IMR-90 (cell line): ENCODE results near the gene RNF149. TPM values are rescaled to one million over a fixed set of nuclear protein-coding genes. Genes with fewer than 3 reads are reported as not detected.

ENCODE experiments used
- ATAC-seq: fragments of 200-7000 bp; cut with Tn5 transposase; 2 replicates; pipeline ENCODE4 v1.9.1; 2020; ENCODE audit warnings: low read depth, mild to moderate bottlenecking, moderate library complexity
- BruUV-seq: library from RNA; stranded (reverse); fragments of 400-500 nt; replicated peaks from 2 replicates; lab custom pipeline; 2021; lab: Mats Ljungman, UMichigan
- CTCF ChIA-PET: fragments of 300-600 bp; formaldehyde crosslinking; extraction: SDS; loops from one replicate; lab custom pipeline; 2021; ENCODE audit warnings: antibody characterized with exemption; lab: Yijun Ruan, JAX
- POLR2A ChIA-PET: fragments of 300-600 bp; sonication (Branson Sonifier 250); formaldehyde crosslinking; loops from one replicate; lab custom pipeline; 2022; ENCODE audit warnings: antibody characterized with exemption; ENCODE audit not compliant: unreplicated experiment; lab: Charles Lee
- DNase-seq: peaks from one replicate; pipeline ENCODE4 v3.0.0; 2013
- H2AFZ ChIP-seq: replicated peaks from 2 replicates; pipeline ENCODE3; 2013; ENCODE audit warnings: low read length, mild to moderate bottlenecking; ENCODE audit not compliant: poor library complexity
- H2AK5ac ChIP-seq: 2 replicates; pipeline ENCODE4 v1.6.1; 2013; ENCODE audit warnings: low read depth, low read length, inconsistent platforms
- H2AK9ac ChIP-seq: replicated peaks from 2 replicates; pipeline ENCODE3; 2013; ENCODE audit warnings: mild to moderate bottlenecking, low read depth, low read length, moderate library complexity; ENCODE audit not compliant: poor library complexity
- H2BK120ac ChIP-seq: 2 replicates; pipeline ENCODE4 v1.6.1; 2013; ENCODE audit warnings: low read depth, low read length, inconsistent platforms
- H2BK15ac ChIP-seq: 3 replicates; pipeline ENCODE4 v1.6.1; 2013; ENCODE audit warnings: low read depth, low read length, inconsistent platforms
- H2BK20ac ChIP-seq: 2 replicates; pipeline ENCODE4 v1.6.1; 2013; ENCODE audit warnings: low read depth, mild to moderate bottlenecking, inconsistent platforms, low read length, moderate library complexity
- H2BK5ac ChIP-seq: 2 replicates; pipeline ENCODE4 v1.6.1; 2013; ENCODE audit warnings: mild to moderate bottlenecking, low read depth, low read length, inconsistent platforms; ENCODE audit not compliant: poor library complexity, severe bottlenecking
- H3K14ac ChIP-seq: replicated peaks from 2 replicates; pipeline ENCODE4 v1.6.1; 2013; ENCODE audit warnings: low read depth, low read length, inconsistent platforms
- H3K18ac ChIP-seq: 2 replicates; pipeline ENCODE4 v1.6.1; 2013; ENCODE audit warnings: low read depth, low read length, control low read depth
- H3K23ac ChIP-seq: 2 replicates; pipeline ENCODE4 v1.6.1; 2013; ENCODE audit warnings: low read depth, low read length, inconsistent platforms
- H3K27ac ChIP-seq: 2 replicates; pipeline ENCODE4 v1.5.1; 2013; ENCODE audit warnings: mild to moderate bottlenecking, control low read depth, low read length; ENCODE audit not compliant: insufficient read depth
- H3K27me3 ChIP-seq: 2 replicates; pipeline ENCODE4 v1.6.1; 2013; ENCODE audit warnings: low read length; ENCODE audit not compliant: control insufficient read depth, insufficient read depth
- H3K36me3 ChIP-seq: 2 replicates; pipeline ENCODE4 v1.6.1; 2013; ENCODE audit warnings: low read length, mixed read lengths; ENCODE audit not compliant: control insufficient read depth, insufficient read depth
- H3K4ac ChIP-seq: 2 replicates; pipeline ENCODE4 v1.6.1; 2013; ENCODE audit warnings: low read depth, low read length, inconsistent platforms
- H3K4me1 ChIP-seq: 2 replicates; pipeline ENCODE4 v1.6.1; 2013; ENCODE audit warnings: low read length, mixed read lengths; ENCODE audit not compliant: control insufficient read depth, insufficient read depth
- H3K4me2 ChIP-seq: 2 replicates; pipeline ENCODE4 v1.6.1; 2013; ENCODE audit warnings: low read depth, mild to moderate bottlenecking, control low read depth, low read length, moderate library complexity
- H3K4me3 ChIP-seq: 2 replicates; pipeline ENCODE4 v1.5.1; 2013; ENCODE audit warnings: low read depth, mild to moderate bottlenecking, control low read depth, low read length, moderate library complexity; ENCODE audit not compliant: insufficient read depth
- H3K56ac ChIP-seq: 2 replicates; pipeline ENCODE4 v1.6.1; 2013; ENCODE audit warnings: low read length, inconsistent platforms; ENCODE audit not compliant: insufficient read depth; ENCODE audit errors: extremely low read depth
- H3K79me1 ChIP-seq, 2 experiments: 2 replicates each; pipeline ENCODE4 v1.6.1; 2013; ENCODE audit warnings: low read length in 2 of 2, inconsistent platforms in 1 of 2, low read depth in 1 of 2
- H3K9ac ChIP-seq: 2 replicates; pipeline ENCODE4 v1.6.1; 2013; ENCODE audit warnings: low read depth, low read length, control low read depth
- H3K9me1 ChIP-seq: 2 replicates; pipeline ENCODE4 v1.6.1; 2013; ENCODE audit warnings: low read length, inconsistent platforms; ENCODE audit not compliant: insufficient read depth
- H3K9me3 ChIP-seq: 2 replicates; pipeline ENCODE4 v1.6.1; 2013; ENCODE audit warnings: low read length; ENCODE audit not compliant: control insufficient read depth, insufficient read depth
- H4K20me1 ChIP-seq: 2 replicates; pipeline ENCODE4 v1.6.1; 2013; ENCODE audit warnings: low read length, inconsistent platforms; ENCODE audit not compliant: insufficient read depth
- H4K5ac ChIP-seq: 2 replicates; pipeline ENCODE4 v1.6.1; 2013; ENCODE audit warnings: mild to moderate bottlenecking, low read depth, low read length, control low read depth
- H4K8ac ChIP-seq, 2 experiments: 2 replicates each; pipeline ENCODE4 v1.6.1; 2013; ENCODE audit warnings: low read depth in 2 of 2, low read length in 2 of 2, control low read depth in 1 of 2, inconsistent platforms in 1 of 2
- H4K91ac ChIP-seq: 2 replicates; pipeline ENCODE4 v1.6.1; 2013; ENCODE audit warnings: low read depth, low read length, inconsistent platforms; ENCODE audit not compliant: insufficient read depth
- CHD1 ChIP-seq: IDR thresholded peaks from 2 replicates; pipeline ENCODE4 v1.6.1; 2012; ENCODE audit warnings: low read depth, low read length, improper control_type of control experiment
- MAZ ChIP-seq: IDR thresholded peaks from 2 replicates; pipeline ENCODE4 v1.6.1; 2012; ENCODE audit warnings: low read depth, mild to moderate bottlenecking, low read length, improper control_type of control experiment, moderate library complexity, borderline replicate concordance
- RCOR1 ChIP-seq: IDR thresholded peaks from 2 replicates; pipeline ENCODE4 v1.6.1; 2012; ENCODE audit warnings: mild to moderate bottlenecking, low read length, improper control_type of control experiment; ENCODE audit not compliant: insufficient replicate concordance
- RFX5 ChIP-seq: IDR thresholded peaks from 2 replicates; pipeline ENCODE4 v1.8.0; 2012; ENCODE audit warnings: low read depth, mild to moderate bottlenecking, low read length, moderate library complexity
- SMC3 ChIP-seq: fragments of 150-350 bp; IDR thresholded peaks from 2 replicates; pipeline ENCODE4 v1.6.1; 2016; ENCODE audit warnings: low read depth, mild to moderate bottlenecking, antibody characterized with exemption, low read length, moderate library complexity
- WGBS, 2 experiments: methylation state at CpG; one replicate each; pipeline versions ENCODE4 v1.1.5 to v1.1.7; 2013; ENCODE audit warnings: missing lambda C conversion rate in 2 of 2; ENCODE audit not compliant: insufficient read length in 1 of 2; ENCODE audit errors: extremely low coverage in 2 of 2; 5-methylcytosine and 5-hydroxymethylcytosine counted together
- dilution Hi-C: fragments of 300-500 bp; cut with HindIII; formaldehyde crosslinking; loops from one replicate; pipeline ENCODE4 v1.14.3; 2018; ENCODE audit warnings: low sequenced_read_pairs; ENCODE audit not compliant: unreplicated experiment
- in situ Hi-C: fragments of 300-500 bp; cut with MboI; formaldehyde crosslinking; loops from 3 replicates; pipeline ENCODE4 v1.14.3; 2019; ENCODE audit warnings: low sequenced_read_pairs, inconsistent platforms, mixed read lengths
- intact Hi-C: fragments of 100-400 bp; cut with micrococcal nuclease; formaldehyde crosslinking; loops from 2 replicates; pipeline ENCODE4 v1.10.0; 2022
- polyA plus RNA-seq, 3 experiments: library from polyadenylated mRNA; depleted of rRNA; stranded (reverse); fragments of >200 nt; gene quantifications; 2 replicates each; pipeline ENCODE4 v1.2.3, GENCODE V29; 2012; ENCODE audit warnings: low replicate concordance in 1 of 3
- total RNA-seq: library from RNA; depleted of rRNA; stranded (reverse); fragments of >200 nt; gene quantifications from 2 replicates; pipeline ENCODE4 v1.2.3, GENCODE V29; 2012
- TF ChIP-seq, protein P1 (sequence below): conservative IDR thresholded peaks from 2 replicates; pipeline ENCODE4 v1.5.1; 2012; ENCODE audit warnings: mild to moderate bottlenecking, low read depth, low read length, improper control_type of control experiment

Gene RNF149
- total and polyA plus RNA-seq, 2 of the 4 experiments (the other 2 are of a cell fraction): 14.5 to 18.6 TPM

DNA sequence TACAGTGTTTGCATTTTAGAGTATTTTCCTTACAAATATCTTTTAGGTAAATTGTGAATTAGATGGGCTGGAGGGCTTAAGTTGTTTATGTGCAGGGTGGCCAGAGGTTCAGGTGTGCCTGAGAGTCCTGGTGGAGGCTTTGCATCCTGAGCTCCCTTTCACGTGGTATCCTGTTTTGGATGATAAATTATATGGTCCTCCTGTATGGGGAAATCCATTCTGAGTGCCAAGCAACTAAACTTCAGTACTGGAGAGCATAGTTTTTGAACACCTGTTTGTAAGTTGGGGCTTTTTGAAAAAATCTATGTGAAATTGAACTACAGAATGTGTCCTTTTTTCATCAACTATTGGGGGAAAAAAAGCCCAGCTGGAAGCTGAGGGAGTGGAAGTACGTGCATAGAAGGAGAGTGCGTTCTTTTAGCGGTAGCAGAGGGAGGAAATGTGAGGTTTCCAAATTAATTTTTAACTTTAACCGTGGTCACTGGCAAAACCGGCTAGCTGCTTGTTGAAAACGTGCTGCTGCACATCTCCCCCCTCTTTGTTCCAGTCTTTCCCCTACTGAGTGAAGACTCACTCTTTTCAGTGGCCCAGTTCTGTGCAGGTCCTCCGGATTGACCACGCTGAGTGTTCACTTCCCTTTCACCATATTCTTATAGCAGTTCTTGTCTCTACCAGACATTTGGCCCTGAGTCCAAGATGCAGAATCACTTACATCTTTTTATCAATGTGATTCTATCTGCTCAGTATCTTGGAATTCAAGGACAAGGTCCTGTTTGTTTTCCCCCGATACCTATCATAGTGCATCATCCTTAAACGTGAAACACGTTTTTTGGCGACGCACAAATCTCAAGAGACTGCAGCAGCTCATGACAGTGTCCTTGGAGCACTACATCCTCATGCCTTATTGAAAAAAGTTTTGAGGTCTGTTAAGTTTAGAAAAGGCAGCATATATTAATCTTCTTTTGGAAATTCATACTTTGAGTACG, 40.5 kb downstream of the RNF149 start:
- TF ChIP-seq RCOR1 (no peak), RFX5 (no peak), CHD1 (no peak), SMC3 (no peak), MAZ (no peak)
- TF ChIP-seq, protein P1, sequence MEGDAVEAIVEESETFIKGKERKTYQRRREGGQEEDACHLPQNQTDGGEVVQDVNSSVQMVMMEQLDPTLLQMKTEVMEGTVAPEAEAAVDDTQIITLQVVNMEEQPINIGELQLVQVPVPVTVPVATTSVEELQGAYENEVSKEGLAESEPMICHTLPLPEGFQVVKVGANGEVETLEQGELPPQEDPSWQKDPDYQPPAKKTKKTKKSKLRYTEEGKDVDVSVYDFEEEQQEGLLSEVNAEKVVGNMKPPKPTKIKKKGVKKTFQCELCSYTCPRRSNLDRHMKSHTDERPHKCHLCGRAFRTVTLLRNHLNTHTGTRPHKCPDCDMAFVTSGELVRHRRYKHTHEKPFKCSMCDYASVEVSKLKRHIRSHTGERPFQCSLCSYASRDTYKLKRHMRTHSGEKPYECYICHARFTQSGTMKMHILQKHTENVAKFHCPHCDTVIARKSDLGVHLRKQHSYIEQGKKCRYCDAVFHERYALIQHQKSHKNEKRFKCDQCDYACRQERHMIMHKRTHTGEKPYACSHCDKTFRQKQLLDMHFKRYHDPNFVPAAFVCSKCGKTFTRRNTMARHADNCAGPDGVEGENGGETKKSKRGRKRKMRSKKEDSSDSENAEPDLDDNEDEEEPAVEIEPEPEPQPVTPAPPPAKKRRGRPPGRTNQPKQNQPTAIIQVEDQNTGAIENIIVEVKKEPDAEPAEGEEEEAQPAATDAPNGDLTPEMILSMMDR: no peak

More for the DNA sequence above, 40.5 kb downstream of the RNF149 start:
- Histone ChIP-seq H2AK5ac (no peak overlapping the region), H2AFZ (no peak overlapping the region), H3K4ac (no peak overlapping the region), H2BK120ac (no peak overlapping the region), H4K8ac (no peak overlapping the region), H3K36me3 (peaks cover 43% of the 10 kb centered on the region), H3K27me3 (no peaks in the 10 kb centered on the region), H3K18ac (no peak overlapping the region), H3K9me1 (no peaks in the 10 kb centered on the region), H2BK15ac (no peak overlapping the region), H3K27ac (no peak overlapping the region), H3K56ac (no peak overlapping the region), H3K9me3 (no peaks in the 10 kb centered on the region), H3K14ac (no peak overlapping the region), H4K5ac (no peak overlapping the region), H3K23ac (no peak overlapping the region), H4K91ac (no peak overlapping the region), H2BK20ac (no peak overlapping the region), H4K20me1 (no peaks in the 10 kb centered on the region), H3K9ac (no peak overlapping the region), H3K4me2 (no peak overlapping the region), H3K4me3 (no peak overlapping the region), H3K4me1 (no peaks in the 10 kb centered on the region), H2BK5ac (no peak overlapping the region), H2AK9ac (no peak overlapping the region), H3K79me1 (peaks cover 16 to 21% of the 10 kb centered on the region in 2 experiments)
- ChIA-PET CTCF (no interaction called here), POLR2A (no interaction called here)
- DNase-seq: no peak
- dilution Hi-C loops (no loop called here), in situ Hi-C loops (no loop called here), intact Hi-C loops (no loop called here)
- ATAC-seq: no peak
- WGBS, 2 experiments: 63% methylated on average over 3 of the region's 15 CpGs; no CpG with 5 or more reads in 1 of the 2 experiments
- no TSS peak for BruUV-seq
